ENCODE measurements around the gene NEURL4.

NEURL4 gene

GRCh38 chr17:7354262-7354843 is 25.2 kb upstream of the NEURL4 start:
- Histone ChIP-seq H3K9me3 (ENCODE audit: severe bottlenecking) (no peaks in the 10 kb centered on the region), H3K27me3 (ENCODE audit: insufficient read depth, poor library complexity, severe bottlenecking) (no peaks in the 10 kb centered on the region), H3K36me3 (ENCODE audit: low read depth) (no peaks in the 10 kb centered on the region), H3K4me1 (ENCODE audit: insufficient read depth, poor library complexity, severe bottlenecking) (peaks cover 19% of the 10 kb centered on the region), H3K27ac (ENCODE audit: poor library complexity, severe bottlenecking) (peak overlapping the region; percentile 99), H3K4me3 (ENCODE audit: severe bottlenecking) (peak overlapping the region; percentile 81)
- no peak for TF ChIP-seq CTCF (IDR thresholded peaks at IDR 0.05; ENCODE audit: poor library complexity, severe bottlenecking)
- ATAC-seq (ENCODE audit: low read depth) (peak; percentile 56), DNase-seq (ENCODE audit: low spot score) (peak; percentile 96)

- Histone ChIP-seq H3K4me3 (ENCODE audit: severe bottlenecking) (peak overlapping the region; percentile 81), H3K9me3 (ENCODE audit: severe bottlenecking) (no peaks in the 10 kb centered on the region), H3K4me1 (ENCODE audit: insufficient read depth, poor library complexity, severe bottlenecking) (peaks cover 19% of the 10 kb centered on the region), H3K27me3 (ENCODE audit: insufficient read depth, poor library complexity, severe bottlenecking) (no peaks in the 10 kb centered on the region), H3K27ac (ENCODE audit: poor library complexity, severe bottlenecking) (peak overlapping the region; percentile 99), H3K36me3 (ENCODE audit: low read depth) (no peaks in the 10 kb centered on the region)
- DNase-seq (ENCODE audit: low spot score) (no peak), ATAC-seq (ENCODE audit: low read depth) (no peak)
- TF ChIP-seq CTCF (IDR thresholded peaks at IDR 0.05; ENCODE audit: poor library complexity, severe bottlenecking), result no peak
Observed at GRCh38 chr17:7352910-7353635, 23.9 kb upstream of the NEURL4 start.

- peak overlapping the region; percentile 99 for H3K27ac ChIP-seq (ENCODE audit: poor library complexity, severe bottlenecking)
- ATAC-seq (ENCODE audit: low read depth), result no peak
- DNase-seq (ENCODE audit: low spot score), result no peak
- no peaks in the 10 kb centered on the region for H3K36me3 ChIP-seq (ENCODE audit: low read depth)
- TF ChIP-seq CTCF (IDR thresholded peaks at IDR 0.05; ENCODE audit: poor library complexity, severe bottlenecking), result peak; percentile 39
- peak overlapping the region; percentile 81 for H3K4me3 ChIP-seq (ENCODE audit: severe bottlenecking)
- H3K27me3 ChIP-seq (ENCODE audit: insufficient read depth, poor library complexity, severe bottlenecking), result no peaks in the 10 kb centered on the region
- H3K4me1 ChIP-seq (ENCODE audit: insufficient read depth, poor library complexity, severe bottlenecking), result peaks cover 19% of the 10 kb centered on the region
- H3K9me3 ChIP-seq (ENCODE audit: severe bottlenecking), result no peaks in the 10 kb centered on the region
Observed at GRCh38 chr17:7352503-7352889, 23.4 kb upstream of the NEURL4 start.

- no peaks in the 10 kb centered on the region for H3K27me3 ChIP-seq (ENCODE audit: insufficient read depth, poor library complexity, severe bottlenecking)
- TF ChIP-seq CTCF (IDR thresholded peaks at IDR 0.05; ENCODE audit: poor library complexity, severe bottlenecking), result peak; percentile 58
- H3K4me1 ChIP-seq (ENCODE audit: insufficient read depth, poor library complexity, severe bottlenecking), result peaks cover 19% of the 10 kb centered on the region
- no peaks in the 10 kb centered on the region for H3K36me3 ChIP-seq (ENCODE audit: low read depth)
- no peaks in the 10 kb centered on the region for H3K9me3 ChIP-seq (ENCODE audit: severe bottlenecking)
- peak; percentile 54 for ATAC-seq (ENCODE audit: low read depth)
- H3K4me3 ChIP-seq (ENCODE audit: severe bottlenecking), result peak within 1 kb of the TSS; percentile 81
- H3K27ac ChIP-seq (ENCODE audit: poor library complexity, severe bottlenecking), result peak within 1 kb of the TSS; percentile 99
- DNase-seq (ENCODE audit: low spot score), result peak; percentile 99
Observed at GRCh38 chr17:7351665-7352502, 22.7 kb upstream of the NEURL4 start, which contains the start of gene KCTD11. KCTD11 (plus strand) TSS chr17:7352162.

Measured in RWPE2 (cell line).